DMS53 treated with DMSO at 0.1 percent for 48 hours (cell line): Measurements from ENCODE around the gene GPER1.
"Not testable (repeated sequence)": the region's sequence is repeated elsewhere in the genome, so short reads cannot be mapped to it uniquely, and the experiment has no call there.

Source experiments
- DNase-seq: peaks from one replicate; lab custom pipeline; 2025; ENCODE audit not compliant: unreplicated experiment; lab: John Stamatoyannopoulos, UW

GPER1 gene

DNA sequence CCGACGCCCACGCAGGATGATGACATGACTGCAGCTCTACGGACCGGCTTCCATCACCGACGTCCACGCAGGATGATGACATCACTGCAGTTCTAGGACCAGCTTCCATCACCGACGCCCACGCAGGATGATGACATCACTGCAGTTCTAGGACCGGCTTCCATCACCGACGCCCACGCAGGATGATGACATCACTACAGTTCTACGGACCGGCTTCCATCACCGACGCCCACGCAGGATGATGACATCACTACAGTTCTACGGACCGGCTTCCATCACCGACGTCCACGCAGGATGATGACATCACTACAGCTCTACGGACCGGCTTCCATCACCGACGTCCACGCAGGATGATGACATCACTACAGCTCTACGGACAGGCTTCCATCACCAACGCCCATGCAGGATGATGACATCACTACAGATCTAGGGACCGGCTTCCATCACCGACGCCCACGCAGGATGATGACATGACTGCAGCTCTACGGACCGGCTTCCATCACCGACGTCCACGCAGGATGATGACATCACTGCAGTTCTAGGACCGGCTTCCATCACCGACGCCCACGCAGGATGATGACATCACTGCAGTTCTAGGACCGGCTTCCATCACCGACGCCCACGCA is 28.6 kb downstream of the GPER1 start:
- not testable (repeated sequence) for DNase-seq

DNA sequence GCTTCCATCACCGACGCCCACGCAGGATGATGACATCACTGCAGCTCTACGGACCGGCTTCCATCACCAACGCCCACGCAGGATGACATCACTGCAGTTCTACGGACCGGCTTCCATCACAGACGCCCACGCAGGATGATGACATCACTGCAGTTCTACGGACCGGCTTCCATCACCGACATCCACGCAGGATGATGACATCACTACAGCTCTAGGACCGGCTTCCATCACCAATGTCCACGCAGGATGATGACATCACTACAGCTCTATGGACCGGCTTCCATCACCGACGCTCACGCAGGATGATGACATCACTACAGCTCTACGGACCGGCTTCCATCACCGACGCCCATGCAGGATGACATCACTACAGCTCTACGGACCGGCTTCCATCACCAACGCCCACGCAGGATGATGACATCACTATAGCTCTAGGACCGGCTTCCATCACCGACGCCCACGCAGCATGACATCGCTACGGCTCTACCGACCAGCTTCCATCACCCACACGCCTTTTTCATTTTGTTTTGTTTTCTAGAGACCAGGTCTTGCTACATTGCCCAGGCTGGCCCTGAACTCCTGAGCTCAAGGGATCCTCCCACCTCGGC is 29.5 kb downstream of the GPER1 start:
- DNase-seq, result no peak

DNA sequence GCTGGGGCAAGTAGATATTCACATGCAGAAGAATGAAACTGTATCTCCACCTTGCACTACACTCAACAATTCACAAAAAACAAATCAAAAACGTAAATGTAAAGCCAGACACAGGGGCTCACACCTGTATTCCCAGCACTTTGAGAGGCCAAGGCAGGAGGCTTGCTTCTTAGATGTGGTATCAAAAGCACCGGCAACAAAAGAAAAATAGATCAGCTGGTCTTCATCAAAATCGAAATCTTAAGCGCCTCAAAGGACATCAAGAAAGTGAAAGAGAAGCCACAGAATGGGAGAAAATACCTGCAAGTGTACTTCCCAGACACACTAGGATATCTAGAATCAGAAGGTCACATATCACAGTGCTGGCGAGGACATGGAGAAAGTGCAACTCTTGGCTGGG is 31.3 kb downstream of the GPER1 start:
- DNase-seq, result no peak

- DNase-seq, result no peak
Observed at GRCh38 chr7:1120791-1121190, 32.9 kb downstream of the GPER1 start.

DNA sequence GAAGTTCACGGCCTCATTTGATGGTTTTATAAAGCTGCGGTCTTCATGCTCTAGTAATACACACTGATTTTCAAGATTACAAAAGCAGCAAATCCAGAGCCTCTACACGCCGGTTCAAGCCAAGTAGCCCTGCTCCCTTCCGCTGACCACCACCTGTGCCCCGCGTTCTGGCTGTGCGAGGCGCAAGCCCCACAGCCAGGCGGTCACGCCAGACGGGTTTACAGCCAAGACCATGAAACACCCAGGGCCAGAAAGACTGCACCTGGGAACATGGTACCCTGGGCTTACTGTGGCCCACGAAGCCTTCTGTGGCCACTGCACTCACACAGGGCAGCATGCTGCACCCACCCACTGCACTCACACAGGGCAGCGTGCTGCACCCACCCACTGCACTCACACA is 33.6 kb downstream of the GPER1 start:
- DNase-seq, result no peak

DNA sequence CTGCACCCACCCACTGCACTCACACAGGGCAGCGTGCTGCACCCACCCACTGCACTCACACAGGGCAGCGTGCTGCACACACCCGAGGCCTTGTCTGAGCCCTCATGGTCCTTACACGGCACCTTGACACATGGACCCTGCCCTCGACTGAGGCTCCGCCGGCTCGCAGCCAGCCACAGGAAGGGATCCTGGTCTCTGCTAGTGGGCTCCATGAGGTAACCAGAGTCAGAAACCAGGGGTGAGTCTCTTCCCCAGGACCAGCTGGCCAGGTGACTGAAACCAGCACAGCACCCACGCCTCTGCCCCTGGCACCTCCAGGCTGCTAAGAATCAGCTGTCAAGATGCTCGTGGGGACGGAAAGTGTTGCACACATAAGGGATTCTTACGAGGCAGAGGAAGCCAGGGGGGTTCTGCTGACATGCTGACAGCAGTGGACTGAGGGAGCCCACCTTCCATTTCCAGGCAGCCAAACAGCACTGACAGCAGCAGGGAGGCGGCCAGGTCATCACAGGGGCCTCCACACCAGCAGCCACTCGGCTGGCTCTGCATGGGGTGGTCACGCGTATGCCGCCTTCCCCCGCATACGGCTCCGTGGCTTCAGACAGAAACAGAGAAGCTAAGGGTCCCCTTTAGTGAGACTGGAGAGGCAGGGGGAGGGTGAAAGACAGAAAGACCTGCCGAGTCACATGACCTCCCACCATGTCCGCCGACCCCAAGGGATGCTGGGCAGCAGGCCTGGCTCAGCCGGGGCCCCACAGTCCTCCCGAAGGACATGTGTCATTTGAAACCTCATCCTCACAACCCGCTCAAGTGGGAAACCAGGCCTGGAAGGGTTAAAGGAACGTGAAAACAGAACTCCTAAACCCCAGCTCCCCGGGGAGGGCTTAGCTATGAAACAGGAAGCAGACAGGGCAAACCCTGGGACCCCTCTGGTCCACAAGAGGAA is 34.2 kb downstream of the GPER1 start:
- no peak for DNase-seq

- no peak for DNase-seq
Observed at GRCh38 chr7:1122832-1123501, 35.1 kb downstream of the GPER1 start.

DNA sequence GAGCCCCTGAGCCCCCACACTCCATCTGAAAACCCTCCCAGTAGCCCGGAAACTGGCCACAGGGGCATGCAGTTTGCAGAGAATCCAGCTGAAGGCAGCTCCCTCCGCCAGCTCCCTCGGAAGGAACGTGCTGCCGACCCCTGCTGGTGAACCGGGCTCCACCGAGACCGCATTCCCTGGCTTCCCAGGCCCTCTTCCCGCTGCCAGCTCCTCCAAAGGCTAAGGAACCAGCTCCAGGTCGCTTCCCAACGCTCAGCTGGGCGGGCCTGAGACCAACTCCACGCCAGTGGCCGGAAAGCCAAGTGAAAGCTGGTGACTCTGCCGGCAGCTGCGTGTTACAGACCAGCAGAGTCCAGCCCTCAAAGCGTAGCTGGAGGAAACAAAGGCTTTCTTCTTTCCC is 35.8 kb downstream of the GPER1 start:
- no peak for DNase-seq

- DNase-seq, result no peak
Observed at GRCh38 chr7:1124164-1124563, 36.3 kb downstream of the GPER1 start.

GRCh38 chr7:1124816-1125602 is 37.1 kb downstream of the GPER1 start:
- DNase-seq, result no peak

GRCh38 chr7:1125603-1125969 is 37.7 kb downstream of the GPER1 start:
- no peak for DNase-seq

GRCh38 chr7:1127001-1127400 is 39.1 kb downstream of the GPER1 start:
- no peak for DNase-seq

DNA sequence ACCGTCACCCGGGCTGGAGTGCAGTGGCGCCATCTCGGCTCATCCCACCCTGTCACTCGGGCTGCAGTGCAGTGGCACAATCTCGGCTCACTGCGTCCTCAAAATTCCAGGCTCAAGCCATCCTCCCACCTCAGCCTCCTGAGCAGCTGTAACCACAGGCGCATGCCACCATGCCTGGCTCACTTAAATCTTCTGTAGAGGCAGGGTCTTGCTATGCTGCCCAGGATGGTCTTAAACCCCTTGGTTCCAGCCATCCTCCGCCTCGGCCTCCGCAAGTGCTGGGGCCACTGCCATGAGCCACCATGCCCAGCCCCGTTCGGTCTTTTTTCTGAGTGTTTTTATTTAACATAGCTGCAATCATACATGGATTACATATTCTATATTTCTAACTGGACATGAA is 41.5 kb downstream of the GPER1 start:
- DNase-seq, result no peak

DNA sequence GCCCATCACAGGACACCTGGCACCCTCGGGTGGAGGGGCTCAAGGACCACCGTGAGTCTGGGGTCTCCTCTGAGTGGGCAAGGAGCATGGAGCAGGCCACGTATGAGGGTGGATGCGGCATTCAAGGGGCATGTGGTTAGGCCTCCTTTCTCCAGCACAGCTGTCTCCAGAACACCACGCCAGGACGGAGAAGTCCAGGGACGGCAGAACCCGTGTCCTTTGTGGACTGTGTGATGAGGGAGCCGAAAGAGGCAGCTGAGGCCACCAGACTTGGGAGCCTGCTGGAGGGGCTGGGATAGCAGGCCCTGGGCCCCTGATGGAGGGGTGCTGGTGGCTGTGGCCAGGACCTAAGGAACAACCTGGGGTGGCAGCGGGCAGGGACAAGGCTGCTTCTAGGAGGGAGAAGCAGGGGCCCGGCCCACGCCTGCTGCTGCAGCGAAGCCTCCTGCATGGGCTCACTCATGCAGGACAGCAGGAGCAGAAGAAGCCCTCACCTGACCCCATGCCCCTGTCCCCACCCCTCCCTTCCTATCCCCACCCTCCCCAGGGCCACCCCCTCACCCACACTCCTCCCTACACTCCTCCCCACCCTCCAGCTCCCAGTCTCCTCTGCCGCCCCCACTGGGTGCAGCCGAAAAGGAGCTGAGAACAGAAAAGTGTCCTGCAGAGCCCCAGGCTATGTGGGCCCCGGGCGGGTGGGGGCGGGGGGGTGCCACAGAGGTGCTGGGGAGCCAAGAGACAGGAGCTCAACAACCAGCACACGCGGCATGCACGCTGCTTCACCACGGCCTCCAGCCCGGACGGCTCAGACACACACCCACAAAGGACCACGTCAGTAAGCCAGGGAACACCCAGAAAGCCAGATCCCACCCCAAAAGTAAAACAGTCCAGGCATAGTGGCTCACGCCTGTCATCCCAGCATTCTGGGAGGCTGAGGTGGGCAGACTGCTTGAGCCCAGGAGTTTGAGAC is 42.4 kb downstream of the GPER1 start:
- DNase-seq, result no peak

- no peak for DNase-seq
Observed at GRCh38 chr7:1131471-1132265, 43.8 kb downstream of the GPER1 start.

- DNase-seq, result no peak
Observed at GRCh38 chr7:1134951-1135350, 47.0 kb downstream of the GPER1 start.

DNA sequence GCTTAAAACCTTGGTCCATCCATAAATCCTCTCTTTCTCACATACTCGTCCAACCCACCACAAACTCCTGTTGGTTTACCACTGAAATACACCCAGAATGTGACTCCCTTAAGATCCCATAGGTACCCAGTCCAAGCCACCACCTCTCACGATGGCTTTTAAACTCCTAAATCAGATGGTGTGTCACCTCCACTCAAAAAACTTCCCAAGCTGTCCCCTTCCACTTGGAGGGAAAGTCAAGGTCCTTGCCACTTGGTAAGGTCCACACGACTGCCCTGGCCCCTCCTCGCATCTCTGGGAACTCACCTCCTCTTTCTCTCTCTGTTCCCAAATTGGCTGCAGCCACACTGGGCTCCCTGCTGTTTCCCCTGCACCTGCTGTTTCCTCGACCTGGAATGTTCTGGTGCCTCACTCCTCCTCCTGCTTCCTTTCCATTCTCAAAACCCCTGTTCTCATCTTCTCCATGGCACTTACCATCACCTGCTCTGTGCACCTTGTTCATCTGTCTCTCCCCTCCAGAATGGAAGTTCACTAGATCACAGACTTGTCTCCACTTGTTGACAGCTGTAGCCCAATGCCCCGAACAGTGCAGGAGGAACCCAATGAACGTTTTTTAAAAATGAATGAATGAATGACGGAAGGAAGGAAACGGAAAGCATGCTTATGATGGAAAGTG is 49.1 kb downstream of the GPER1 start:
- DNase-seq, result no peak

GRCh38 chr7:1137517-1138167 is 49.7 kb downstream of the GPER1 start:
- DNase-seq, result no peak
